HFFc6 (cell line): ENCODE results near the gene MLLT1. TPM values are rescaled to one million over a fixed set of nuclear protein-coding genes. Genes with fewer than 3 reads are reported as not detected.

Source experiments
- DNase-seq: peaks from one replicate; pipeline ENCODE4 v3.0.0-alpha.2; 2018
- H3K27ac Mint-ChIP-seq: 2 replicates; pipeline ENCODE4 v1.8.0; 2020; ENCODE audit warnings: mild to moderate bottlenecking, mixed read lengths
- H3K27me3 Mint-ChIP-seq: 2 replicates; pipeline ENCODE4 v1.8.0; 2021; ENCODE audit warnings: mild to moderate bottlenecking, moderate library complexity, mixed read lengths; ENCODE audit not compliant: insufficient read depth
- H3K36me3 Mint-ChIP-seq: 2 replicates; pipeline ENCODE4 v1.8.0; 2021; ENCODE audit warnings: low read depth, mixed read lengths
- H3K4me1 Mint-ChIP-seq: 2 replicates; pipeline ENCODE4 v1.8.0; 2020; ENCODE audit warnings: low read depth, mixed read lengths
- H3K4me3 Mint-ChIP-seq: 2 replicates; pipeline ENCODE4 v1.8.0; 2020; ENCODE audit warnings: mild to moderate bottlenecking, moderate library complexity, mixed read lengths
- H3K9me3 Mint-ChIP-seq: 2 replicates; pipeline ENCODE4 v1.8.0; 2020; ENCODE audit warnings: mild to moderate bottlenecking, mixed read lengths
- CTCF ChIP-seq: fragments of 200-600 bp; sonication (generic); IDR thresholded peaks from 2 replicates; pipeline ENCODE4 v1.5.0; 2021; ENCODE audit warnings: antibody characterized with exemption, mild to moderate bottlenecking
- total RNA-seq, 6 experiments: library from RNA; stranded (reverse); fragmentation: NEBNext Ultra II Directional; extraction: Animal tissue kit (Norgen Biotek cat#: 25700); gene quantifications; 2 replicates in 1 of 6; 3 replicates in 5 of 6; pipeline ENCODE4 v1.2.3, GENCODE V29; 2021

The MLLT1 gene
- total RNA-seq, 6 experiments from 2014 or later = 54.6 to 69.4 (median 59.5) TPM

GRCh38 chr19:6271251-6271650 lies 8.5 kb downstream of the MLLT1 start:
- TF ChIP-seq CTCF = peak; percentile 70
- H3K27me3 Mint-ChIP-seq = no peaks in the 10 kb centered on the region; the same call in 1 of the 2 replicates
- H3K4me1 Mint-ChIP-seq = peaks cover 58% of the 10 kb centered on the region
- H3K9me3 Mint-ChIP-seq = no peaks in the 10 kb centered on the region
- peaks cover 28% of the 10 kb centered on the region for H3K36me3 Mint-ChIP-seq
- H3K27ac Mint-ChIP-seq = peak overlapping the region; percentile 93
- DNase-seq = no peak
- H3K4me3 Mint-ChIP-seq = peak overlapping the region; percentile 84

GRCh38 chr19:6270822-6271221 lies 9.0 kb downstream of the MLLT1 start:
- Mint-ChIP-seq H3K36me3 (peaks cover 28% of the 10 kb centered on the region), H3K4me3 (peak overlapping the region; percentile 84)
- TF ChIP-seq CTCF = no peak

GRCh38 chr19:6270076-6270745 lies 9.6 kb downstream of the MLLT1 start:
- Mint-ChIP-seq H3K9me3 (no peaks in the 10 kb centered on the region), H3K27me3 (no peaks in the 10 kb centered on the region; the same call in 1 of the 2 replicates), H3K4me3 (no peak overlapping the region), H3K4me1 (peaks cover 48% of the 10 kb centered on the region), H3K27ac (no peak overlapping the region), H3K36me3 (peaks cover 28% of the 10 kb centered on the region)
- no peak for DNase-seq
- no peak for TF ChIP-seq CTCF

More at GRCh38 chr19:6270822-6271221, 9.0 kb downstream of the MLLT1 start:
- Mint-ChIP-seq H3K27me3 (no peaks in the 10 kb centered on the region; the same call in 1 of the 2 replicates), H3K9me3 (no peaks in the 10 kb centered on the region), H3K27ac (peak overlapping the region; percentile 93), H3K4me1 (peaks cover 54% of the 10 kb centered on the region)
- no peak for DNase-seq

GRCh38 chr19:6269101-6269886 lies 10.5 kb downstream of the MLLT1 start:
- no peak for TF ChIP-seq CTCF
- Mint-ChIP-seq H3K27me3 (no peaks in the 10 kb centered on the region; the same call in 1 of the 2 replicates), H3K4me1 (peaks cover 46% of the 10 kb centered on the region), H3K4me3 (no peak overlapping the region), H3K36me3 (peaks cover 28% of the 10 kb centered on the region), H3K27ac (no peak overlapping the region), H3K9me3 (no peaks in the 10 kb centered on the region)
- DNase-seq = no peak

- Mint-ChIP-seq H3K4me1 (peaks cover 46% of the 10 kb centered on the region), H3K27ac (peak overlapping the region; percentile 15; the same call in 1 of the 2 replicates), H3K9me3 (no peaks in the 10 kb centered on the region), H3K27me3 (no peaks in the 10 kb centered on the region; the same call in 1 of the 2 replicates), H3K4me3 (no peak overlapping the region), H3K36me3 (peaks cover 28% of the 10 kb centered on the region)
- DNase-seq = no peak
- TF ChIP-seq CTCF = no peak
Measured at GRCh38 chr19:6268382-6268771, 11.4 kb downstream of the MLLT1 start.
